ENCODE measurements around the gene MUC21.
"Not testable (repeated sequence)": the region's sequence is repeated elsewhere in the genome, so short reads cannot be mapped to it uniquely, and the experiment has no call there.

The MUC21 gene

DNA sequence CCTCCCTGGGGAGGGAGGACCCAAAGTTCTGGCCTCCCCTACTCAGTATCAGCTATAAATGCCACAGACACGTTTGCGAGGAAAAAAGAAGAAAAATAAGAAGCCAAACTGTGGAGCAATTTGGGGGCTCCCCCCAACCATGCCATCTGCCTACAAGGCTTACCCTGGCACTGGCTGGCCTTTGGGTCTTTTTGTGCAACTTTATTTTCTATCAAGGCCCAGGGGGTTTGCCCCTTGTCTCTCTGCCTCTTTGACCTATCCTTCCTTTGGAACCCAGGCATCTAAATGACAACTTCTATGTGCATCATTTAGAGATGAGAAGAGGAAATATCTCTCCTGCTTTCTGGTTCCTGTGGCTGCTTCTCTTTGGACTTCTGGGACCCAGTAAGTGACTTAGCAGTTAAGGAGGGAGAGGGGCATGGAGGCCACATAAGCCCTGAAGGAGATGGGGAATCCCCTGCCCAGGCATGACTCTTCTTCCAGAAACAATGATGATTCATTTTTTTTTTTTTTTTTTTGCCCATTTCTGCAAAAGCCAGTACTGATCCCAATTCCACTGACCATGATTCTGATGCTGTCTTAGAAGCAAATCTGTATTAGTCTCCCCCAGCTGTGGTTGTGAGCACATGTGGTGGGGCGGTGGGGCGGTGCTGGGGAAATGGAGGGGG lies 27.0 kb downstream of the MUC21 start, which contains the start of gene MUC22:
Gene MUC22, plus strand, starts transcription at position 82 of the 668 bp plus-strand sequence. Its CDS starts 233 bp downstream, at position 315.
- no peak for DNase-seq

DNA sequence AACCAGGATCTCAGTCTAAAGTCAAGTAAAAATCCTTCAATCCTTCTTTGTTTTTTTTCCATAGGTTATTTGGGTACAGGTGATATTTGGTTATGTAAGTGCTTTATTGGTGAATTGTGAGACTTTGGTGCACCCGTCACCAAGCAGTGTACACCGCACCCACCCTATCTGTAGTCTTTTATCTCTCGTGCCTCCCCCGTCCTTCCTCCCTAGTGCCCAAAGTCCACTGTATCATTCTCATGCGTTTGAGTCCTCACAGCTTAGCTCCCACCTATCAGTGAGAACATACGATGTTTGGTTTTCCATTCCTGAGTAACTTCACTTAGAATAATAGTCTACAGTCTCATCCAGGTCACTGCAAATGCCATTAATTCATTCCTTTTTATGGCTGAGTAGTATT lies 27.6 kb downstream of the MUC21 start:
- no peak for DNase-seq

DNA sequence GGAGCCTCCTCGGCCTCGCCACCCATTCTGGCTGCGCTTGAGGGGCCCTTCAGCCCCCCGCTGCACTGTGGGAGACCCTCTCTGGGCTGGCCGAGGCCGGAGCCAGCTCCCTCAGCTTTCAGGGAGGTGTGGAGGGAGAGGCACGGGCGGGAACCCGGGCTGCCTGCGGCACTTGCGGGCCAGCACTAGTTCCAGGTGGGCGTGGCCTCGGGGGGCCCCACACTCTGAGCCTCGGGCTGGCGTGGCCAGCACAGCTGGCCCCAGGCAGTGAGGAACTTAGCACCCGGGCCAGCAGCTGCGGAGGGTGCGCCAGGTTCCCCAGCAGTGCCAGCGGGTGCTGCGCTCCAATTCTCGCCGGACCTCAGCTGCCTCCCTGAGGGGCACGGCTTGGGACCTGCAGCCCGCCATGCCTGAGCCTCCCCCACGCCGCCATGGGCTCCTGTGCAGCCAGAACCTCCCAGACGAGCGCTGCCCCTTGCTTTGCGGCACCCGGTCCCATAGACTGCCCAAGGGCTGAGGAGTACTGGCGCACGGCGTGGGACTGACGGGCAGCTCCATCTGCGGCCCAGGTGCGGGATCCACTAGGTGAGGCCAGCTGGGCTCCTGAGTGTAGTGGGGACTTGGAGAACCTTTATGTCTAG lies 33.3 kb downstream of the MUC21 start:
- no peak for DNase-seq

DNA sequence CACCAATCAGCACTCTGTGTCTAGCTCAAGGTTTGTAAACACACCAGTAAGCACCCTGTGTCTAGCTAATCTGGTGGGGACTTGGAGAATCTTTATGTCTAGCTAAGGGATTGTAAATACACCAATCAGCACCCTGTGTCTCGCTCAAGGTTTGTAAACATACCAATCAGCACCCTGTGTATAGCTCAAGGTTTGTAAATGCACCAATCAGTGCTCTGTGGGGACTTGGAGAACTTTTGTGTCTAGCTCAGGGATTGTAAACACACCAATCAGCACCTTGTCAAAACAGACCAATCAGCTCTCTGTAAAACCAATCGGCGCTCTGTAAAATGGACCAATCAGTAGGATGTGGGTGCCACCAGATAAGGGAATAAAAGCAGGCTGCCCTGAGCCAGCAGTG lies 33.9 kb downstream of the MUC21 start:
- DNase-seq: not testable (repeated sequence)

DNA sequence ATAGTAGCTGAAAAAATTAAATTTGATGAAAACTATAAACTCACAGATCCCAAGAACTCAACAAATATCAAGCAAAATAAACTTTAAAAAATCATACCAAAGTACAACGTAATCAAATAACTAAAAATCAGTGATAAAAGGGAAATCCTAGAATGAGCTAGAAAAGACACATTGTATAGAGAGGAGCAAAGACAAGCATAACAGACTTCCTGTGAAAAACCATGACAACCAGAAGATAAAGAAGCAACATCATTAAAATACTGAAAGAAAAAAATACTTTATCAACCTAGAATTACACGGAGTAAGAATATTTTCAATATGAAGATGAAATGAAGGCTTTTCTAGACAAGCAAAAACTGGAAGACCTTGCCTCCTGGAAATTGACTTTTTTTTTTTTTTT lies 36.5 kb downstream of the MUC21 start:
- DNase-seq: no peak

DNA sequence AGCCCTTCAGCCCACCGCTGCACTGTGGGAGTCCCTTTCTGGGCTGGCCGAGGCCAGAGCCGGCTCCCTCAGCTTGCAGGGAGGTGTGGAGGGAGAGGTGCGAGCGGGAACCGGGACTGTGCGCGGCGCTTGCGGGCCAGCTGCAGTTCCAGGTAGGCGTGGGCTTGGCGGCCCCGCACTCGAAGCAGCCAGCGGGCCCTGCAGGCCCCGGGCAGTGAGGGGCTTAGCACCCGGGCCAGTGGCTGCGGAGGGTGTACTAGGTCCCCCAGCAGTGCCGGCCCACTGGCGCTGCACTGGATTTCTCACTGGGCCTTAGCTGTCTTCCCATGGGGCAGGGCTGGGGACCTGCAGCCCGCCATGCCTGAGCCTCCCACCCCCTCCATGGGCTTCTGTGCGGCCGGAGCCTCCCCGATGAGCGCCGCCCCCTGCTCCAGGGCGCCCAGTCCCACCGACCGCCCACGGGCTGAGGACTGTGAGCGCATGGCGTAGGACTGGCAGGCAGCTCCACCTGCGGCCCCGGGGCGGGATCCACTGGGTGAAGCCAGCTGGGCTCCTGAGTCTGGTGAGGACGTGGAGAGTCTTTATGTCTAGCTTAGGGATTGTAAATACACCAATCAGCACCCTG lies 37.2 kb downstream of the MUC21 start:
- not testable (repeated sequence) for DNase-seq

DNA sequence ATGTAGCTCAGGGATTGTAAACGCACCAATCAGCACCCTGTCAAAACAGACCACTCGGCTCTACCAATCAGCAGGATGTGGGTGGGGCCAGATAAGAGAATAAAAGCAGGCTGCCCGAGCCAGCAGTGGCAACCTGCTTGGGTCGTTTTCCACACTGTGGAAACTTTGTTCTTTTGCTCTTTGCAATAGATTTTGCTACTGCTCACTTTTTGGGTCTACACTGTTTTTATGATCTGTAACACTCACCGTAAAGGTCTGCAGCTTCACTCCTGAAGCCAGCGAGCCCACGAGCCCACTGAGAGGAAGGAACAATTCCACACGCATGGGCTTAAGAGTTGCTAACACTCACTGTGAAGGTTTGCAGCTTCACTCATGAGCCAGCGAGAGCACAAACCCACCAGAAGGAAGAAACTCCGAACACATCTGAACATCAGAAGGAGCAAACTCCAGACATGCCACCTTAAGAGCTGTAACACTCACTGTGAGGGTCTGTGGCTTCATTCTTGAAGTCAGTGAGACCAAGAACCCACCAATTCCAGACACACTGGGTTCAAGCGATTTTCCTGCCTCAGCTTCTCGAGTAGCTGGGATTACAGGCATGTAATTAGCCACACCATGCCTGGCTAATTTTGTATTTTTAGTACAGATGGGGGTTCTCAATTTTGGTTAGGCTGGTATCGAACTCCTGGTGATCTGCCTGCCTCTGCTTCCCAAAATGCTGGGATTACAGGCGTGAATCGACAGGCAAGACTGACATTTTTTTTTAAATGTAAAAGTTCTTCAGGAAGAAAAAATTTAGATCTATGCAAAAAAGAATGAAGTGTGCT lies 38.4 kb downstream of the MUC21 start:
- DNase-seq: not testable (repeated sequence)

DNA sequence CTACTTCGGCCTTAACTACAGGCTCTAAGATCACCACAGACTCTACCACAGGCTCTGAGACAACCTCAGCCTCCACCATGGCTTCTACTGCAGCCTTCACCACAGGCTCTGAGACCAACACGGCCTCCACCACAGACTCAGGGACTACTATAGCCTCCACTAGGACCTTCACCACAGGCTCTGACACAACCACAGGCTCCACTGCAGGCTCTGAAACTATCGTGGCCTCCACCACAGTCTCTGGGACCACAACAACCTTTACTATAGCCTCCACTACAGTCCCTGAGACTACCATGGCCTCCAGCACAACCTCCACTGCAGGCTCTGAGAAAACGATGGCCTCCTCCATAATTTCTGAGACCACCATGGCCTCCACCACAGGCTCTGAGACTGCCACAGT lies 42.1 kb downstream of the MUC21 start:
- DNase-seq: no peak

DNA sequence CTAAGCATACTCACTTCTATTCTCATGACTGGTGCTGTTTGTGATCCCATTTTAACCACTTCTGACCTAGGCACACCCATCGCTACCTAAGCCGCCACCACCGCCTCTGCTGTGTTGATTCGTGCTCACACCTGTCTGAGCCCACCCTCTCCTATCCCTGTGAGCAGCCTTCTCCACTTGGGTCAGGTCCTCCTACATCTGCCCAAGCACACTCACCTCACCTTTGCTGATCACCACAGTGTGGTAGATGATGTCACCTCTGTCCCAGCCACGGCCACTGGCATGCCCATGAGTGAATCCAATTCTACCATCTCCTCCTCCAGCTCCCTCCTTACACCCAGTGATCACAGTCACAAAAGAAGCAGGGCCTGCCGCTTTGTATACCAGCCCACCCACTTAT lies 47.6 kb downstream of the MUC21 start:
- no peak for DNase-seq

DNA sequence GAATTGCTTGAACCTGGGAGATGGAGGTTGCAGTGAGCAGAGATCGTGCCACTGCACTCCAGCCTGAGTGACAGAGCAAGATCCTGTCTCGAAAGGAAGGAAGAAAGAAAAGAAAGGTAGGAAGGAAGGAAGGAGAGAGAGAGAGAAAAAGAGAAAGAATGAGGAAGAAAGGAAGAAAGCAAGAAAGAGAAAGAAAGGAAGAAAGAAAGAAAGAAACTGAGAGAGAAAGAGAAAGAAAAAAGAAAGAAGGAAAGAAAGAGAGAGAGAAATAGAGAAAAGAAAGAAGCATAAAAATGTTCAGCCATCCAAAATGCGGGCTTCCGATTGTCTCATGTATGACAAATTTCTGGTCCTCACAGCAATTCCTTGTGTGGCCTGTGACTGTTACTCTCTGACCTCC lies 49.6 kb downstream of the MUC21 start:
- no peak for DNase-seq

DNA sequence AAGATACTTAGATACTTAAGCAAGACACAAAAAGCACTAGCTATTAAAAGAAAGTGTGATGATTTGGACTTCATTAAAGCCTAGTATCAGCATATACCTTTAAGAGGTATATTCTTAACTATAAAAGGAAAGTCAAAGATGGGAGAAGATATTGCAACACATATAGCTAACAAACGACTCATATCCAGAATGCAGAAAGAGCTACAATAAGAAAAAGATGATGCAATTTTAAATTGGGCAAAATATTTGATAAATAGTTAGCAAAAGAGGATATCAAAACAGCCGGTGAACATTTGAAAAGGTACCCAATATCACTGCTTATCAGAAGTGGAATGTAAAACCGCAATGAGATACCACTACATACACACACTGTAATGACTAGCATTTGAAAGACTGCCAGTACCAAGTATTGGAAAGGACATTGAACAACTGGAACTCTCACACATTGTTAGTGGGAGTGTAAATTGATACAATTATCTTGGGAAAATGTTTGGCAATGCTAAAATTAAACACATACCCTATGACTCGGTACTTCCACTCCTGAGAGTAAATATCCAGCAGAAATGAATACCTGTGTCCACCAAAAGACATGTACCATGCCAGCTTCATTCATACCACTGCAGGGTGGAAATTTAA lies 52.5 kb downstream of the MUC21 start:
- no peak for DNase-seq

DNA sequence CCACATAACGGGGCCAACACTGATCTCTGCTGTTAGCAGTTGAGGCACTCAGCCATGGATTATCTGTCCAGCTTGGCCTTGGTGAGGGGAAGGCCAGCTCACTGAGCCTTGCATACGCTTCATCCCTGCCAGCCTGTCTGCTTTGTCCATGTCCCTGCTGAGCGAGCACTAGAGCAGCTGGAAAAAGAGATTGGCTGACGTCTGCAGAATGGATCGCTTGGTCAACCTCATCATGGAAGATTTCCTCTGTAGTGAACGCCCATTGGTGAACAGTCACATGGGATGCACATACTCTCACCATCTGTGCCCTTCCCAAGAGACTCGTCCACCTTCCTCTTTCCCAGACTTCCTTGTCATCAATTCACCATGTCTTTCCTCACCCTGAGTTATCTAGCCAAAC lies 53.7 kb downstream of the MUC21 start:
- DNase-seq: no peak

DNA sequence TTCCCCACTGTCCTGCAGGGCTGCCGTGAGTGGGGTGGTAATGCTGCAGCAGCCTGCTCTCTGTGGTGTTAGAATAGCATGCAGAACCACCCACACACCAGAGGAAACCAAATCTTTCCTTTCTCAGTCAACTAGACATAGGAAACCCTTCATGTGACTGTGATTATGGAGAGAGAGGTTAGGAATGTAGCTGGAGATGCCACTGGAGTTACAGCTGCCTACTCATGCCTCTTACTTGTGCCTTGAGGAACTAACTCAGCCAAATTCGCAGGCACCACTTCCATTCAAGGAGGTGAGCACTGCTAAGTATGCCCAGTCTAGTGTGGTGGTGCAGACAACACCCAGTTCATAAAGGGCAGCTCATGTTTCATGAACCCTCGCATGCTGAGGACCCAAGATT lies 54.2 kb downstream of the MUC21 start:
- DNase-seq: no peak

DNA sequence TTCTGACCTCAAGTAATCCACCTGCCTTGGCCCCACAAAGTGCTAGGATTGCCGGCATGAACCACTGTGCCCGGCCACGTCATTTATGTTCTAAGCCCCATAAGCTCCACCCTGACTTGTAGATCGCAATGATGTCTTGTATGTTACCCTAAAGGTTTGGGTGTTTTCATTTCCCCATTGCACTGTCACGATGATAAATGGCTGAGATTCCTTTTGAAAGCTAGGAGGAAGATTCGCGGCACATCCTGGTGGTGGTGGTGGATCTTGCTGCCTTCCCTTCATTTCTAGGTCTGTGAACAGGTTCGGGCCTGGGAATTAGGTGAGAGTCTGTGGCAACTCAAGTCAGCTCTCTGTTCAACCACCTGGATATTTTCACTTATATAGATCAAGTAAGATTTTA lies 55.0 kb downstream of the MUC21 start:
- no peak for DNase-seq
